Ascending aorta (tissue), 2 donors: ENCODE data around the gene FUCA2. TPM values are rescaled to one million over a fixed set of nuclear protein-coding genes. Genes with fewer than 3 reads are reported as not detected.

ENCODE experiments used
- DNase-seq, 2 donors: peaks; one replicate each; pipeline ENCODE4 v3.0.0-alpha.2; 2019; ENCODE audit warnings: low spot score in 2 of 2
- H3K27ac ChIP-seq, 2 donors: fragments of 200-600 bp; sonication (generic); one replicate each; pipeline ENCODE4 v1.5.1; 2016 to 2017; ENCODE audit warnings: mild to moderate bottlenecking in 1 of 2
- H3K27me3 ChIP-seq: fragments of 200-600 bp; sonication (generic); one replicate; pipeline ENCODE4 v1.5.1; 2017
- H3K36me3 ChIP-seq, 2 donors: fragments of 200-600 bp; sonication (generic); one replicate each; pipeline ENCODE4 v1.5.1; 2016
- H3K4me1 ChIP-seq, 2 donors: fragments of 200-600 bp; sonication (generic); one replicate each; pipeline ENCODE4 v1.5.1; 2016 to 2017; ENCODE audit warnings: mild to moderate bottlenecking in 1 of 2
- H3K4me3 ChIP-seq, 2 donors: fragments of 200-600 bp; sonication (generic); one replicate each; pipeline ENCODE4 v1.5.1; 2016 to 2017; ENCODE audit warnings: mild to moderate bottlenecking in 1 of 2
- H3K9me3 ChIP-seq, 2 donors: fragments of 200-600 bp; sonication (generic); one replicate each; pipeline ENCODE4 v1.5.1; 2016
- intact Hi-C: fragments of 100-400 bp; cut with DNase I; formaldehyde crosslinking; loops from one replicate; pipeline ENCODE4 v1.15.1; 2023
- total RNA-seq: library from RNA; depleted of rRNA; stranded (reverse); fragments of >200 nt; gene quantifications from one replicate; pipeline ENCODE4 v1.1.0, GENCODE V29; 2016
- TF ChIP-seq, protein P1 (sequence below), 3 experiments: fragments of 200-600 bp in 2 of 3; fragments of 450-650 bp in 1 of 3; sonication (generic) in 2 of 3; IDR thresholded peaks; one replicate each; pipeline ENCODE4 v1.5.1; 2016 to 2019; ENCODE audit warnings: antibody characterized with exemption in 3 of 3, mild to moderate bottlenecking in 1 of 3, moderate library complexity in 1 of 3

The FUCA2 gene
- total RNA-seq, 1 donor from 2014 or later = 9.7 TPM

DNA sequence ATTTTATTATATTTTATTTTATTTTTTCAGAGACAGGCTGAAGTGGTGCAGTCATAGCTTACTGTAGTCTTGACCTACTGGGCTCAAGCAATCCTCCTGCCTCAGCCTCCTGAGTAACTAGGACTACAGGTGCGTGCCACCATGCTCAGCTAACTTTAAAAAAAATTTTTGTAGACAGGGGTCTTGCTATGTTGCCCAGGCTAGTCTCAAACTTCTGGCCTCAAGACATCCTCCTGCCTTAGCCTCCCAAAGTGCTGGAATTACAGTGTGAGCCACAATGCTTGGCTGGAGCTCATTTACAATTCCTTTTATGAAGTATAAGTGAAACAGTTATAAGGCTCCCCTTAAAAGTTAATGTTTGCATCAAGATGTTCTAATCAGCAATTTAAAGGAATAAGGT is 14.5 kb downstream of the FUCA2 start:
- no peak overlapping the region for H3K27ac ChIP-seq
- H3K9me3 ChIP-seq = no peaks in the 10 kb centered on the region
- H3K27me3 ChIP-seq = no peaks in the 10 kb centered on the region
- TF ChIP-seq, protein P1, sequence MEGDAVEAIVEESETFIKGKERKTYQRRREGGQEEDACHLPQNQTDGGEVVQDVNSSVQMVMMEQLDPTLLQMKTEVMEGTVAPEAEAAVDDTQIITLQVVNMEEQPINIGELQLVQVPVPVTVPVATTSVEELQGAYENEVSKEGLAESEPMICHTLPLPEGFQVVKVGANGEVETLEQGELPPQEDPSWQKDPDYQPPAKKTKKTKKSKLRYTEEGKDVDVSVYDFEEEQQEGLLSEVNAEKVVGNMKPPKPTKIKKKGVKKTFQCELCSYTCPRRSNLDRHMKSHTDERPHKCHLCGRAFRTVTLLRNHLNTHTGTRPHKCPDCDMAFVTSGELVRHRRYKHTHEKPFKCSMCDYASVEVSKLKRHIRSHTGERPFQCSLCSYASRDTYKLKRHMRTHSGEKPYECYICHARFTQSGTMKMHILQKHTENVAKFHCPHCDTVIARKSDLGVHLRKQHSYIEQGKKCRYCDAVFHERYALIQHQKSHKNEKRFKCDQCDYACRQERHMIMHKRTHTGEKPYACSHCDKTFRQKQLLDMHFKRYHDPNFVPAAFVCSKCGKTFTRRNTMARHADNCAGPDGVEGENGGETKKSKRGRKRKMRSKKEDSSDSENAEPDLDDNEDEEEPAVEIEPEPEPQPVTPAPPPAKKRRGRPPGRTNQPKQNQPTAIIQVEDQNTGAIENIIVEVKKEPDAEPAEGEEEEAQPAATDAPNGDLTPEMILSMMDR (IDR thresholded peaks at IDR 0.05) = no peak
- H3K4me3 ChIP-seq = no peak overlapping the region
- H3K4me1 ChIP-seq = no peaks in the 10 kb centered on the region
- H3K36me3 ChIP-seq = peaks cover 6 to 49% of the 10 kb centered on the region in 2 donors
- intact Hi-C loops = no loop called here
- no peak for DNase-seq

DNA sequence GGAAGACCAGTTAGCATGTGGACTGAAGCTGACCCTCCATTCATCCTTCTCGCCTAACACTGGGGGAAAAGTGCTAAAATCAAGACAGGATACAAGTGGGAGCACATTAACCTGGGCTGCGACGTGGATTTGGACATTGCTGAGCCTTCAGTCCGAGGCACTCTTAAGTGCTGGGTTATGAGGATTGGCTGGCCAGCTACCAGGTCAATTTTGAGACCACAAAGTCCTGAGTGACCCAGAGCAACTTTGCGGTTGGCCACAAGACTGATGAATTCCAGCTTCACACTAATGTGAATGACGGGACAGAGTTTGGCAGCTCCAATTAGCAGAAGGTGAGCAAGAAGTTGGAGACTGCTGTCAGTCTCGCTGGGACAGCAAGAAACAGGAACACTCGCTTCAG is 20.7 kb downstream of the FUCA2 start:
- Histone ChIP-seq H3K27me3 (no peaks in the 10 kb centered on the region), H3K4me1 (no peaks in the 10 kb centered on the region), H3K4me3 (no peak overlapping the region), H3K9me3 (no peaks in the 10 kb centered on the region), H3K27ac (no peak overlapping the region), H3K36me3 (peaks cover 3 to 14% of the 10 kb centered on the region in 2 donors)
- TF ChIP-seq, protein P1 (IDR thresholded peaks at IDR 0.05) = no peak
- intact Hi-C loops = no loop called here
- no peak for DNase-seq

DNA sequence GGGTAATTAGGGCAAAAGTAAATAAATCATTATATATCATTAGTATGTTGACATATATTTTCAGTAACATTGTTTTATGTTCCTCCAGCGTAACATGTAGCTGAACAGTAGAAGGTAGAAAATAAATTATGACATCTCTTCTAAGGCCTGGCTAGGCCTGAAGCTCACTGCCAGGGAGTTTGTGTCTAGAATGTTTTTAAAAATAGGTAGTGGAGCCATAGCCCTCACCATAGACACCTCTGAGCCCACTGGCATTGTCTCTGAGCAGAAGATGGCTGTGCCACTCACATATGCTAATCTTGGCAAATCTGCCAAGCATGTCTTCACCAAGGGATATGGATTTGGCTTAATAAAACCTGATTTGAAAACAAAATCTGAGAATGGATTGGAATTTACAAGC is 21.3 kb downstream of the FUCA2 start:
- Histone ChIP-seq H3K9me3 (no peaks in the 10 kb centered on the region), H3K27me3 (no peaks in the 10 kb centered on the region), H3K36me3 (peaks cover 3 to 9% of the 10 kb centered on the region in 2 donors), H3K4me1 (no peaks in the 10 kb centered on the region), H3K4me3 (no peak overlapping the region), H3K27ac (no peak overlapping the region)
- no peak for DNase-seq
- intact Hi-C loops = no loop called here
- TF ChIP-seq, protein P1 (IDR thresholded peaks at IDR 0.05) = no peak

DNA sequence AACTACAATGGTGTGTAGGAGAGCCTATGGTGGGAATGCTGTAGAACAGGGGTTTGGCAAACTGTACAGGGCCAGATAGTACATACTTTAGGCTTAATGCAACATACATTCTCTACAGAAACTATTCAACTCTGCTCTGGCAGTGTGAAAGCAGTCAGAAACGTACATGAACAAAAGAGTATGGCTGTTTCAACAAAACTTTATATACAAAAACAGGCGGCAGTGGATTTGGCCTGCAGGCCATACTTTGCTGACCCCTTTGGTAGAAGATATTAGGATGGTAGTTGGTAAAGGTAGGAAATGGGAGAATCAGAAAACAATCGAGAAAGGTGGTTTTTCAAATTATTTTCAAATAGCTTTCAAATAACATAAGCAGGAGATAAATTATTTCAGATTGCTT is 24.8 kb downstream of the FUCA2 start:
- Histone ChIP-seq H3K9me3 (no peaks in the 10 kb centered on the region), H3K36me3 (peaks cover 0 to 5% of the 10 kb centered on the region in 2 donors), H3K4me1 (no peaks in the 10 kb centered on the region), H3K27ac (no peak overlapping the region), H3K27me3 (no peaks in the 10 kb centered on the region), H3K4me3 (no peak overlapping the region)
- no peak for DNase-seq
- TF ChIP-seq, protein P1 (IDR thresholded peaks at IDR 0.05) = no peak
- intact Hi-C loops = no loop called here

DNA sequence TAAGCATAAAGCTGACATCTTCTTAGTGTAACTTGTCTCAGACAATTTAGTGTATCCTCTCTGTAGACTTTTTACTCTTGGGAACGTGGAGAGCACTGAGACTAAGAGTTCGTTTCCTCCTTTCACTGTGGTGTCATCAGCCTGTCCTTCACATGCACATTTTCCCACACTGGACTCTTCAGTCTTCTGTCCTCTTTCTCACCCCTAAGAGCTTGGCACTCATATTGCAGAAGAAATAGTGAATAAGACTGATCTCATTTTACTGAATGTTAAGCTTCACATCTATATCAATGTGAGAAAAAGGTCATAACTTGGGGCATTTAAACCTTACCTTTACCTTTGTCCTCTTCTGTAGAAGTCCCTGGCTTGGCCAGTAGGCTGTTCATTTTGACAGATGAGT is 25.6 kb downstream of the FUCA2 start:
- no peak overlapping the region for H3K27ac ChIP-seq
- H3K27me3 ChIP-seq = no peaks in the 10 kb centered on the region
- TF ChIP-seq, protein P1 (IDR thresholded peaks at IDR 0.05) = no peak
- no peak overlapping the region for H3K4me3 ChIP-seq
- no peaks in the 10 kb centered on the region for H3K9me3 ChIP-seq
- H3K4me1 ChIP-seq = no peaks in the 10 kb centered on the region
- no peak for DNase-seq
- intact Hi-C loops = no loop called here
- H3K36me3 ChIP-seq = peaks cover 0 to 5% of the 10 kb centered on the region in 2 donors

DNA sequence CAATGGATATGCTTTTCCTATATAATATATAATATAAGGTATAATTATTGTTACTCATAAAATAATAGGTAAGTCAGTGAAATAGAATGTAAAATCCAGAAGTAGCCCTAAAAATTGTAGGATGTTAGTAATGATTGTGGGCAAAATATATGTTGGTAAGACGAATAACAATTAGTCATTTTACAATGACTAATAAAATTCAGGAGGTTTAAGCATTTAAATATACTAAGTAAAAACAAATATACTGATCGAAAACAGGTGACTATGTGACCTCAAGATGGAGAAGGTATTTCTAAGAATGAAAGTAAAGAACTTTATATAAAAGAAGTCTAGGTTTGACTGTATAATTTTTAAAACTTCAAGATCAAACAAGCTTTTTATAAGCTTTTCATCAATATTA is 28.9 kb downstream of the FUCA2 start:
- H3K36me3 ChIP-seq = peaks cover 1 to 19% of the 10 kb centered on the region in 2 donors
- no peaks in the 10 kb centered on the region for H3K27me3 ChIP-seq
- H3K27ac ChIP-seq = no peak overlapping the region
- no peak for DNase-seq
- H3K4me3 ChIP-seq = no peak overlapping the region
- H3K4me1 ChIP-seq = no peaks in the 10 kb centered on the region
- intact Hi-C loops = no loop called here
- H3K9me3 ChIP-seq = no peaks in the 10 kb centered on the region
- TF ChIP-seq, protein P1 (IDR thresholded peaks at IDR 0.05) = no peak
